BLaER1 (cell line): ENCODE data around the gene ADGRA1.
A peak's percentile ranks its signal among the peaks of the same experiment; 100 is the strongest.

Experiments used
- H3K27ac ChIP-seq: shearing (Covaris generic); formaldehyde crosslinking; 2 replicates; pipeline ENCODE4 v1.8.1; 2022
- H3K27me3 ChIP-seq: shearing (Covaris generic); formaldehyde crosslinking; 2 replicates; pipeline ENCODE4 v1.8.1; 2022
- H3K36me3 ChIP-seq: shearing (Covaris generic); formaldehyde crosslinking; 2 replicates; pipeline ENCODE4 v1.8.1; 2022
- H3K4me1 ChIP-seq: shearing (Covaris generic); formaldehyde crosslinking; 2 replicates; pipeline ENCODE4 v1.8.1; 2022
- H3K4me2 ChIP-seq: shearing (Covaris generic); formaldehyde crosslinking; 2 replicates; pipeline ENCODE4 v1.8.1; 2022
- H3K4me3 ChIP-seq: shearing (Covaris generic); formaldehyde crosslinking; 2 replicates; pipeline ENCODE4 v1.8.1; 2022
- H3K9ac ChIP-seq: shearing (Covaris generic); formaldehyde crosslinking; 2 replicates; pipeline ENCODE4 v1.8.1; 2022
- H3K9me3 ChIP-seq: shearing (Covaris generic); formaldehyde crosslinking; 2 replicates; pipeline ENCODE4 v1.8.1; 2022
- H4K20me1 ChIP-seq: shearing (Covaris generic); formaldehyde crosslinking; 2 replicates; pipeline ENCODE4 v1.8.1; 2022
- Cebpa-rat ChIP-seq: shearing (Covaris generic); IDR thresholded peaks from 2 replicates; pipeline ENCODE4 v1.8.1; 2022

The ADGRA1 gene

GRCh38 chr10:133084491-133084890 is 3.2 kb upstream of the ADGRA1 start:
- TF ChIP-seq Cebpa-rat = no peak
- H3K9me3 ChIP-seq = no peaks in the 10 kb centered on the region
- H3K9ac ChIP-seq = no peak overlapping the region
- no peak overlapping the region for H3K4me2 ChIP-seq
- no peak overlapping the region for H3K4me3 ChIP-seq
- H3K36me3 ChIP-seq = no peaks in the 10 kb centered on the region
- H3K27me3 ChIP-seq = peaks cover 66% of the 10 kb centered on the region
- no peak overlapping the region for H3K27ac ChIP-seq
- H4K20me1 ChIP-seq = peaks cover 55% of the 10 kb centered on the region; the same call in 1 of the 2 replicates
- peaks cover 7% of the 10 kb centered on the region; the same call in 1 of the 2 replicates for H3K4me1 ChIP-seq

DNA sequence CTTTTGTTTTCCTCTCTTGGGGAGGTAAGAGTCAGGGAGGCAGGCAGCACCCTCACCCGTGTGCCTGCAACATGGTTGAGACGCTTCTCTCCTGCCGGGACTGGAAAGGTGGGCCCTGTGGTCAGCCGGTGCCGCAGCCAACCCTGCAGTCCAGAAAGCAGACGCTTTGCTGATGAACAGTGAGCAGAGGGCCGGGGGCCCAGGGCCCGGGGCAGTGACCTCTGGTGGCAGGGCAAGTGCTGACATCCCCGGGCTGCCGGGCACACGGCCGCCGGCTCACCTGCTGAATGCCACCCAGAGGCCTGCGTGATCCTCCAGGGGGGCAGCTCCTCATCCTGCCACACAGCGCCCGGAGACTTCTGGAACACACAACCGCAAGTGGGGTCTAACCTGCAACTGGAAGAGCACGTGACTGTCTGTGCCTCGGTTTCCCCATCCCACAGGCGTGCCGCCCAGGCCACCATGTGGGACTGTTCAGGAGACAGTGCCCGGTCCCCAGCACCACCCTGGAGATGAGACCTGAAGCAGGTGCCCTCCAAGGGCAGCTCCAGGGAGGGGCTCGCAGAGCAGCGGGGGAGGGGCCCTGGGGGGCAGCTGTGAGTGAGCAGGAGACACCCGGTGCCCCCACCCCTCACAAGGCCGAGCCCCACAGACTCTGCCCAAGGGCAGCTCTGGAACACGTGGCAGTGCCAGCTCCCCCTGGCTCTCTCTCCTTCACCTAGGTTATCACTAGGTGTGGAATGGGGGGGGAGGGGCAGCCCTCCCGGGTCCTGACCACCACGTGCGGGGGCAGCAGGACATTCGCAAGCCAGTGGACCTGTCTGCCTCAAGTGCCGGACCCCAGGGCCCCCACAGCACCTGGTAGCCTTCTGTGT is 2.2 kb upstream of the ADGRA1 start:
- Histone ChIP-seq H3K9me3 (no peaks in the 10 kb centered on the region), H3K9ac (no peak overlapping the region), H3K36me3 (no peaks in the 10 kb centered on the region), H3K27me3 (peaks cover 76% of the 10 kb centered on the region), H3K27ac (no peak overlapping the region), H3K4me1 (peaks cover 7% of the 10 kb centered on the region; the same call in 1 of the 2 replicates), H3K4me2 (no peak overlapping the region), H4K20me1 (peaks cover 62% of the 10 kb centered on the region; the same call in 1 of the 2 replicates), H3K4me3 (no peak overlapping the region)
- no peak for TF ChIP-seq Cebpa-rat

DNA sequence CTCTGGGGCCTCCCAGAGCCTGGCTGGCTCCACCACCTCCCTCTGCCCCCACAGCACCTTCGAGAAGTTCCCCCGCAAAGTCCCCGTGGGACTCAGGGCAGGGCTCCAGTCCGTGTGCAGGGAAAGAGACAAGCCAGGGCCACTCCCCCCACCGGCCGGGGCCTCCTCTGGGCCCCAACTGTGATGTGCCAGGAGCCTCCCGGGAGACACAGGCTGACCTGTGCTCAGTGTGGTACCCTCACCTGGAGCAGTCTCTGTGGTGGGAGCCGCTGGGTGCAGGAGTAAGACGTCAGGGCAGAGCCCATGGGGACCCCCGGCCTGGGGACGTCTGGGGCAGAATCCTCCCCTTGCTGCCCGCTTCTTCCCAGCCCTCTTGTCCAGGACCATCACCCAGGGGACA is 1.5 kb upstream of the ADGRA1 start:
- H3K27ac ChIP-seq = no peak overlapping the region
- no peaks in the 10 kb centered on the region for H3K9me3 ChIP-seq
- no peak for TF ChIP-seq Cebpa-rat
- peaks cover 80% of the 10 kb centered on the region for H3K27me3 ChIP-seq
- H3K9ac ChIP-seq = no peak overlapping the region
- H3K36me3 ChIP-seq = no peaks in the 10 kb centered on the region
- peaks cover 62% of the 10 kb centered on the region; the same call in 1 of the 2 replicates for H4K20me1 ChIP-seq
- H3K4me3 ChIP-seq = no peak overlapping the region
- H3K4me1 ChIP-seq = peaks cover 13% of the 10 kb centered on the region
- H3K4me2 ChIP-seq = no peak overlapping the region

DNA sequence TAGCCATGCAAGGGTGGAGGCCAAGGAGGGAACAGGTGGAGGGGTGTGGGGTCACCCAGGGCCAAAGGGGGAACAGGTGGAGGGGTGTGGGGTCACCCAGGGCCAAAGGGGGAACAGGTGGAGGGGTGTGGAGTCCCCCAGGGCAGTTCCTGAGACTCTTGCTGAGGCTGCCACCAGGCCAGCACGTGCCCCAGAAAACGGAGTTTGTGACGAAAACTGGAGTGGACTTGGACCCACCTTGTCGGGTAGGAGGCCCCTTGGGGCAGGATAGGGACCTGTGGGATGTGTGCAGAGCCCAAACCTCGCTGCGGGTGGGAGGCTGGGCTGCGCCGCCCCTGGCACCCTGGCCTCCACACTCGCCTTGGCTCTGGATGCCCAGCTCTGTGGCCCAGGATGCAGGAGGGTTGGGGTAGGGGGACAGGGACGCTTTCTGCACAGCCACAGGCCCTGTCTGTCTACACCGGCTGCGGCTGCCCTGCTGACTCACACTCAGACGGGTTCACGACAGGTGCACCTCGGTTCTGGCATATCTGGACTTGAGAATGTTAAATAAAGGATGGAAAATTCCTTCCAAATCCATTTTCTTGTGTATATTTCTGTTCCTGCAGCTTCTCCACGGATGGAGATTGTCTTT is 562 bp upstream of the ADGRA1 start:
- TF ChIP-seq Cebpa-rat = no peak
- Histone ChIP-seq H3K9me3 (no peaks in the 10 kb centered on the region), H3K4me1 (peaks cover 17% of the 10 kb centered on the region), H3K36me3 (no peaks in the 10 kb centered on the region), H3K4me2 (no peak overlapping the region), H3K4me3 (no peak overlapping the region), H3K9ac (no peak overlapping the region), H3K27me3 (peaks cover 80% of the 10 kb centered on the region), H3K27ac (no peak overlapping the region), H4K20me1 (peaks cover 62% of the 10 kb centered on the region; the same call in 1 of the 2 replicates)

DNA sequence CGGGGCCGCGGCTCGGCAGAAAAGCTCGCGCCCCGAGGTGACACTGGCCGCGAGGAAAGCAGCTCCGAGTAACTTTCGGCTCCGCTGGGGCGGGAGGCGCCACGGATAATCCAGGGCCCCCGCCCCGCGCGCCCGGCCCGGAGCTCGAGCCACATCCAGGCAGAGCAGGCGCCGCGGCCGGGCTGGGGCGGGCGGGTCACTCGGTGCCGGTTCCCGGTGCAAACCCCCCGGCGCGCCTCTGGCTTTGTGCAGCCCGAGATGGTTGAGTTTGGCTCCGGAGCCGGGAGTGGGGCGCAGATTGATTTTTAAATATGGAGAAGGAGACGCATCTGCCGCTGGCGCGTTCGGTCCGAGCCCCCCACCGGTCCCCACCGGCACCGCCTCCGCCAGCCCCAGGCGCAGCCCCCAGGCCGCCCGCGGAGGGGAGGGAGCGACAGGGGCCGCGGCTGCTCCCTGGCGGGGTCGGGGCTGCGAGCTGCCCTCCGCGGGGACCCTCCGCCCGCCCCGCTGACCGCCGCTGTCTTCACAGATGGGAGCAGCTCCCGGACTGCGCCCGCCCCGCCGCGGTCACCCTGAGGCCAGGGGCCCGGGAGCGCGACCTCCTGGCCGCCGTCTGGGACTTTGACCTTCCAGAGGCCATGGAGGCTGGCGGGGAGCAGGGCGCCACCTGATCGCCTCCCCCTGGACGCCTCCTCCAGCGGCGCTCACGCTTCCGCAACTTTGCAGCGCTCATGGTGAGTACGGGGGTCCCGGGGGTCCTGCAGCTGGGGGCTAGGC is 643 bp downstream of the ADGRA1 start:
- no peak overlapping the region for H3K4me2 ChIP-seq
- H3K4me3 ChIP-seq = no peak overlapping the region
- peaks cover 76% of the 10 kb centered on the region for H3K27me3 ChIP-seq
- TF ChIP-seq Cebpa-rat = no peak
- peaks cover 13% of the 10 kb centered on the region for H3K4me1 ChIP-seq
- no peak overlapping the region for H3K9ac ChIP-seq
- H3K9me3 ChIP-seq = no peaks in the 10 kb centered on the region
- H3K27ac ChIP-seq = no peak overlapping the region
- peaks cover 51% of the 10 kb centered on the region; the same call in 1 of the 2 replicates for H4K20me1 ChIP-seq
- H3K36me3 ChIP-seq = no peaks in the 10 kb centered on the region

GRCh38 chr10:133088956-133089800 is 1.5 kb downstream of the ADGRA1 start:
- H3K9me3 ChIP-seq = no peaks in the 10 kb centered on the region
- H4K20me1 ChIP-seq = peaks cover 44% of the 10 kb centered on the region; the same call in 1 of the 2 replicates
- H3K4me3 ChIP-seq = no peak overlapping the region
- H3K9ac ChIP-seq = no peak overlapping the region
- peaks cover 70% of the 10 kb centered on the region for H3K27me3 ChIP-seq
- TF ChIP-seq Cebpa-rat = no peak
- no peak overlapping the region for H3K27ac ChIP-seq
- no peaks in the 10 kb centered on the region for H3K36me3 ChIP-seq
- peaks cover 11% of the 10 kb centered on the region; the same call in 1 of the 2 replicates for H3K4me1 ChIP-seq
- no peak overlapping the region for H3K4me2 ChIP-seq

GRCh38 chr10:133090101-133090500 is 2.4 kb downstream of the ADGRA1 start:
- peaks cover 15% of the 10 kb centered on the region; the same call in 1 of the 2 replicates for H3K4me1 ChIP-seq
- no peak overlapping the region for H3K9ac ChIP-seq
- peaks cover 44% of the 10 kb centered on the region; the same call in 1 of the 2 replicates for H4K20me1 ChIP-seq
- H3K4me3 ChIP-seq = no peak overlapping the region
- no peaks in the 10 kb centered on the region for H3K9me3 ChIP-seq
- H3K36me3 ChIP-seq = no peaks in the 10 kb centered on the region
- no peak overlapping the region for H3K27ac ChIP-seq
- H3K4me2 ChIP-seq = no peak overlapping the region
- TF ChIP-seq Cebpa-rat = no peak
- H3K27me3 ChIP-seq = peaks cover 68% of the 10 kb centered on the region

DNA sequence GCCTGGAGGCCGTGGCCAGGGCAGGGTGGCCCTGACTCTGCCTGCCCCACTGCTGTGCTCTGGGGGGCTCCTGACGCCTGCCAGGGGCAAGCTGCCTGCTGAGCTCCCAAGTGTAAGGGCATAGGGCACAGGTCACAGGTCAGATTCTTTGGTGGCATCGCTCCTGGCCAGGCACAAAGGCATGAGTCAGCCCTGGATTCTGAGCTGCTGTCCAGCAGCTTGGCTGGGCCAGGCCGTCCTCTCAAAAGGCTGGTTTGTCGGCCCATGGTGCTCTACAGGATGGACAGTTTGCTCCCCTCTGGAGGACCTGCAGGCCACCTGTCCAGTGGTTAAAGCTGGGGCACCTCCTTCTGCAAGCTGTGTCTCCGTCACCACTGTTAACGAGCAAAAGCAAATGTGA is 2.9 kb downstream of the ADGRA1 start:
- Histone ChIP-seq H3K9ac (no peak overlapping the region), H3K36me3 (no peaks in the 10 kb centered on the region), H3K27me3 (peaks cover 66% of the 10 kb centered on the region), H3K4me2 (0 out of 2 replicates have a peak overlapping the region, but pooled peaks have one; percentile 14), H3K4me3 (no peak overlapping the region), H3K9me3 (no peaks in the 10 kb centered on the region), H4K20me1 (peaks cover 40% of the 10 kb centered on the region; the same call in 1 of the 2 replicates), H3K27ac (no peak overlapping the region), H3K4me1 (peaks cover 15% of the 10 kb centered on the region; the same call in 1 of the 2 replicates)
- TF ChIP-seq Cebpa-rat = no peak

DNA sequence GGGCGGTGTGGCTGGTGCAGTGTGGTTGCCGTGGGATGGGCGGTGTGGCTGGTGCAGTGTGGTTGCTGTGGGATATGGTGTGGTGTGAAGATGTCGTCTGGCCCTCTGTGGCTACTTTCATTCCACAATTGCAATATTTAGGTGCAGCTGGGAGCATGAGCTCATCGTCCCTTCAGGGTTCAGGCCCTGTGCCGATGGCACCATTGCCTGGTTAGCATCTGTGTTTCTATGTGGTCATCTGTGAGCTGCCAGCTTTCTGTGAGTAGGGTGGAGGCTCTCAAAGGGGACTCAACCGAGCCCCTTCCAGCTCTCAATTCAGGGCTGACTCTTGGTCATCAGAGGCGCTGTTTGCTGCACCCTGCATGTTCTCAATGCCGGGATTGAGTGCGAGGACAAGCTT is 3.6 kb downstream of the ADGRA1 start:
- H3K9me3 ChIP-seq = no peaks in the 10 kb centered on the region
- H3K9ac ChIP-seq = no peak overlapping the region
- H3K27me3 ChIP-seq = peaks cover 59% of the 10 kb centered on the region
- H3K36me3 ChIP-seq = no peaks in the 10 kb centered on the region
- no peak for TF ChIP-seq Cebpa-rat
- no peak overlapping the region for H3K4me3 ChIP-seq
- no peak overlapping the region for H3K27ac ChIP-seq
- H4K20me1 ChIP-seq = peaks cover 34% of the 10 kb centered on the region; the same call in 1 of the 2 replicates
- H3K4me2 ChIP-seq = 0 out of 2 replicates have a peak overlapping the region, but pooled peaks have one; percentile 14
- peaks cover 15% of the 10 kb centered on the region; the same call in 1 of the 2 replicates for H3K4me1 ChIP-seq
